ENCODE results near the gene PPP2R2C.

The PPP2R2C gene

GRCh38 chr4:6418193-6418755 is 54.1 kb downstream of the PPP2R2C start:
- TF ChIP-seq CTCF (IDR thresholded peaks at IDR 0.05; ENCODE audit: low read depth, low read length) = no peak
- DNase-seq (ENCODE audit: low read depth, low spot score) = no peak
- in situ Hi-C loops (cut with HindIII; ENCODE audit: low sequenced_read_pairs) = no loop called here
- H3K4me3 ChIP-seq (ENCODE audit: low read depth, low read length) = no peak overlapping the region

- DNase-seq (ENCODE audit: low read depth, low spot score) = no peak
- no peak overlapping the region for H3K4me3 ChIP-seq (ENCODE audit: low read depth, low read length)
- in situ Hi-C loops (cut with HindIII; ENCODE audit: low sequenced_read_pairs) = no loop called here
- no peak for TF ChIP-seq CTCF (IDR thresholded peaks at IDR 0.05; ENCODE audit: low read depth, low read length)
Observed at GRCh38 chr4:6417516-6418050, 54.8 kb downstream of the PPP2R2C start.

GRCh38 chr4:6416518-6417286 is 55.7 kb downstream of the PPP2R2C start:
- TF ChIP-seq CTCF (IDR thresholded peaks at IDR 0.05; ENCODE audit: low read depth, low read length) = no peak
- in situ Hi-C loops (cut with HindIII; ENCODE audit: low sequenced_read_pairs) = no loop called here
- H3K4me3 ChIP-seq (ENCODE audit: low read depth, low read length) = no peak overlapping the region
- DNase-seq (ENCODE audit: low read depth, low spot score) = no peak

GRCh38 chr4:6415031-6415705 is 57.2 kb downstream of the PPP2R2C start:
- no peak for DNase-seq (ENCODE audit: low read depth, low spot score)
- no peak for TF ChIP-seq CTCF (IDR thresholded peaks at IDR 0.05; ENCODE audit: low read depth, low read length)
- in situ Hi-C loops (cut with HindIII; ENCODE audit: low sequenced_read_pairs) = no loop called here

GRCh38 chr4:6414578-6414977 is 57.8 kb downstream of the PPP2R2C start:
- H3K4me3 ChIP-seq (ENCODE audit: low read depth, low read length) = no peak overlapping the region
- DNase-seq (ENCODE audit: low read depth, low spot score) = no peak
- no peak for TF ChIP-seq CTCF (IDR thresholded peaks at IDR 0.05; ENCODE audit: low read depth, low read length)
- in situ Hi-C loops (cut with HindIII; ENCODE audit: low sequenced_read_pairs) = no loop called here

More at GRCh38 chr4:6415031-6415705, 57.2 kb downstream of the PPP2R2C start:
- H3K4me3 ChIP-seq (ENCODE audit: low read depth, low read length) = no peak overlapping the region

- H3K4me3 ChIP-seq (ENCODE audit: low read depth, low read length) = no peak overlapping the region
- no peak for DNase-seq (ENCODE audit: low read depth, low spot score)
- no peak for TF ChIP-seq CTCF (IDR thresholded peaks at IDR 0.05; ENCODE audit: low read depth, low read length)
- in situ Hi-C loops (cut with HindIII; ENCODE audit: low sequenced_read_pairs) = no loop called here
Observed at GRCh38 chr4:6410664-6411063, 61.8 kb downstream of the PPP2R2C start.

Data from astrocyte of the spinal cord (primary cell).